GM19025 (cell line): ENCODE results near the gene SLC30A3.

Source experiments
- ATAC-seq: cut with Tn5 transposase; IDR thresholded peaks from one replicate; pipeline ENCODE4 v1.9.1; 2021; ENCODE audit warnings: mild to moderate bottlenecking, low read depth, moderate library complexity; ENCODE audit not compliant: unreplicated experiment

SLC30A3 gene

GRCh38 chr2:27209621-27210401, 53.0 kb downstream of the SLC30A3 start:
- ATAC-seq, result no peak

DNA sequence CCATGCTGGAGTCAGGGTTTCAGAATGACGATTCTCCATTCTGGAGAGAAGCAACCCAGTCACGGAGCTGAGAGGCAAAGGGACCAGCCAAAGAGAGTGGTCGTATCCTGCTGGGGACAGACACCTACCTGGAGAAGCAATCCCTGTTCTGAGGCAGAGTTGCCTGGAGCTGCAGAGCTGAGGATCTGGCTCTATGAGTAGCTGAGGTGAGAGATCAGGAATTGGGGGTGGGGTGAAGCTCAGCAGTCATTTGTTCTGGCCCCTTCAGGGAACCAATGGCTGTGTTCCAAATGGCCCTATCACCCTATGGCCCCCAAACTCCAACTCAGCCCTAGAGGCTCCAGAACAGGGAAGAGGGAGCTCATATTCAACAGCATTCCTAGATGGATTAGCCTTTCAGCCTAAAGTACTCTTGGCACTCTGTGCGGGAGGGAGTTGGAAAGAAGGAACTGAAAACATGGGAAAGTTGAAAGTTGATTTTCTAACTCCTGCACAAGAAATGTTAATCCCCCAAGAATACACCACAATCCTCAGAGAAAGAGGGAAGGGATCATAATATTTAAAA, 54.3 kb downstream of the SLC30A3 start:
- ATAC-seq, result no peak

DNA sequence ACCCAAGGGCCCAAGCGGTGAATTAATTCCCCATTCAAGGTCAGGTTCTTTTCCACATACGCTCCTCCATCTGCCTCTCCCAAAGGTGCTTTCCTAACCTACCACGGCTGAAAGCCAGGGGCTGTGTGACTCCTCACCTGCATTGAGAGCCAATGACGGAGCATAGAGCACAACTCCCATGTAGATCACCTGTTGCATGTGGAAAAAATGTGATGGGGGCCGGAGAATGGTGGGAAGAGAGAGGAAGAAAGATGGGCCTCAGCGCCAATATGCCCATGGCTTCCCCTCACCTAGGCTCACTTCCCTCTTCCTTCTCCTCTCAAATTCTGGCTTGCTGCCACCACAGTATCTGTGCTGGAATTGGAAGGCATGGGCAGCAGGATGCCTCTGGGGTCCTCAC, 56.5 kb downstream of the SLC30A3 start:
- no peak for ATAC-seq

DNA sequence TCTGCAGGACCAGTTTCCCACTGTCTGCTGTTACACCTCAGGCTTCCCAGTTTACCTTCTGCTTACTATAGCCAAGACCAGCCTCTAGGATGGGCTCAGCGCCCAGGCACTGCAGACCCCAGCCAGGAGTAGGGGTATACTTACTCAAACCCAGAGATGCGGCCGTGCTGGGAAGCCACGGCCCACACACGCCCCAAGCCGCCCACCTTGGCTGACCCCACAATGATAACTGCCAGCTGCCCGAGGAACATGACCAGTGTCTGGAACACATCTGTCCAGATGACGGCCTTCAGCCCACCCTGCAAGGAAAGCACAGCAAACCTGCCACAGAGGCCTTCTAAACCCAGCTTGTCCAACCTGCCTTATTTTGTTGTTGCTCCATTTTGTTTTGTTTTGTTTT, 57.6 kb downstream of the SLC30A3 start:
- no peak for ATAC-seq

GRCh38 chr2:27204566-27204965, 58.3 kb downstream of the SLC30A3 start:
- ATAC-seq, result no peak

DNA sequence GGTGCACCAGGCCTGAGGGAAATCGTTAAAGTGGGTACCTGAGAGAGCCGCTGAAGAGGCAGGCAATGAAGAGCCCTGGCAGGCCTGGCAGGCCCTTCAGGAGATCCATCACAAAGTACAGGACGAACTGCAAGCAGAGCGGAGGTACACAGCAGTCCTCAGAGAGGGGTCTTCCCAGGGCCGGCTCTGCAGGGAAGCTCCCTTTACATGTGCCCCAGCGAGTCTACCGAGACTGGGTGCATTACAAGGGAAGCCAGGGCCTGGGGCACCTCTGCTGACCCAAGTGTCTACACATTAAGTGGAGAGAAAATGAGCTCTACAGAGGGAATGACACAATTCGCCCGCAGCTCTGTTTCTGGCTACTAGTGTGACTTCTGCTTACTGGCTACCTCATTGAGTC, 59.1 kb downstream of the SLC30A3 start:
- ATAC-seq, result no peak
